Naive thymus-derived CD4-positive, alpha-beta T cell (primary cell): ENCODE data around the gene CLSTN2. TPM values are rescaled to one million over a fixed set of nuclear protein-coding genes. Genes with fewer than 3 reads are reported as not detected.

ENCODE experiments used
- ATAC-seq: fragments of 150-1000 bp; cut with Tn5 transposase; 2 replicates; pipeline ENCODE4 v1.10.0; 2021; ENCODE audit warnings: mild to moderate bottlenecking, moderate library complexity
- CTCF ChIA-PET: fragments of 350-600 bp; sonication (Branson Sonifier 250); formaldehyde crosslinking; loops from one replicate; lab custom pipeline; 2021; ENCODE audit warnings: antibody characterized with exemption; lab: Charles Lee
- POLR2A ChIA-PET: fragments of 350-600 bp; sonication (Branson Sonifier 250); formaldehyde crosslinking; loops from one replicate; lab custom pipeline; 2021; ENCODE audit warnings: antibody characterized with exemption, inconsistent platforms; lab: Charles Lee
- DNase-seq, 9 donors: peaks; one replicate each; pipeline versions ENCODE4 v3.0.0 to v3.0.0-alpha.2; 2020 to 2022; ENCODE audit warnings: mixed read lengths in 1 of 9
- H3K27ac ChIP-seq: one replicate; pipeline ENCODE4 v1.7.0; 2013; ENCODE audit warnings: mild to moderate bottlenecking, low read depth, low read length, moderate library complexity
- H3K27me3 ChIP-seq, 2 donors: one replicate each; pipeline ENCODE4 v1.7.0; 2013; ENCODE audit warnings: low read length in 2 of 2, mild to moderate bottlenecking in 2 of 2, moderate library complexity in 2 of 2; ENCODE audit not compliant: control insufficient read depth in 2 of 2, insufficient read depth in 2 of 2
- H3K36me3 ChIP-seq, 3 experiments: 1 replicate in 2 of 3; 2 replicates in 1 of 3; pipeline ENCODE4 v1.7.0; 2013; ENCODE audit warnings: low read length in 3 of 3, mild to moderate bottlenecking in 3 of 3, moderate library complexity in 1 of 3; ENCODE audit not compliant: insufficient read depth in 3 of 3, control insufficient read depth in 2 of 3
- H3K4me1 ChIP-seq, 2 donors: one replicate each; pipeline ENCODE4 v1.7.0; 2013; ENCODE audit warnings: low read length in 2 of 2, mild to moderate bottlenecking in 2 of 2, moderate library complexity in 1 of 2; ENCODE audit not compliant: control insufficient read depth in 2 of 2, insufficient read depth in 2 of 2
- H3K4me3 ChIP-seq: 2 replicates; pipeline ENCODE4 v1.7.0; 2013; ENCODE audit warnings: mild to moderate bottlenecking, low read length
- H3K9me3 ChIP-seq, 3 experiments: 1 replicate in 2 of 3; 2 replicates in 1 of 3; pipeline ENCODE4 v1.7.0; 2013; ENCODE audit warnings: low read length in 3 of 3; ENCODE audit not compliant: control insufficient read depth in 2 of 3
- H3K27ac Mint-ChIP-seq, 9 donors: one replicate each; pipeline ENCODE4 v1.8.0; 2020 to 2022; ENCODE audit warnings: mixed read lengths in 9 of 9, mild to moderate bottlenecking in 8 of 9, moderate library complexity in 5 of 9, inconsistent platforms in 2 of 9
- H3K27me3 Mint-ChIP-seq, 5 donors: one replicate each; pipeline ENCODE4 v1.8.0; 2021 to 2022; ENCODE audit warnings: mixed read lengths in 5 of 5, mild to moderate bottlenecking in 1 of 5
- H3K36me3 Mint-ChIP-seq, 5 donors: one replicate each; pipeline ENCODE4 v1.8.0; 2020 to 2022; ENCODE audit warnings: mixed read lengths in 5 of 5, mild to moderate bottlenecking in 3 of 5, inconsistent platforms in 1 of 5
- H3K4me1 Mint-ChIP-seq, 7 donors: one replicate each; pipeline ENCODE4 v1.8.0; 2020 to 2022; ENCODE audit warnings: mixed read lengths in 7 of 7, mild to moderate bottlenecking in 3 of 7, inconsistent platforms in 1 of 7
- H3K4me3 Mint-ChIP-seq, 10 donors: one replicate each; pipeline ENCODE4 v1.8.0; 2020 to 2022; ENCODE audit warnings: mild to moderate bottlenecking in 10 of 10, mixed read lengths in 10 of 10, moderate library complexity in 6 of 10, inconsistent platforms in 2 of 10
- H3K9me3 Mint-ChIP-seq, 11 donors: one replicate each; pipeline ENCODE4 v1.8.0; 2020 to 2022; ENCODE audit warnings: mixed read lengths in 11 of 11, mild to moderate bottlenecking in 4 of 11, inconsistent platforms in 1 of 11, moderate library complexity in 1 of 11
- intact Hi-C, 2 donors: fragments of 100-400 bp; cut with micrococcal nuclease; formaldehyde crosslinking; loops; one replicate each; pipeline ENCODE4 v1.15.1; 2023
- polyA plus RNA-seq, 2 donors: library from polyadenylated mRNA; unstranded; fragments of 300-500 nt; fragmentation: Illumina TruSeq; gene quantifications; one replicate each; pipeline ENCODE4 v1.2.3, GENCODE V29; 2021
- total RNA-seq, 6 experiments: library from RNA in 5 of 6; stranded (reverse) in 5 of 6; gene quantifications; 1 replicate in 5 of 6; 2 replicates in 1 of 6; pipeline ENCODE4 v1.2.3 and lab custom pipeline; 2021 to 2026

CLSTN2 gene
- total and polyA plus RNA-seq, 7 experiments from 2014 or later = 0.02 TPM; not detected in 6

- no peak overlapping the region for H3K4me3 Mint-ChIP-seq
- CTCF ChIA-PET = no interaction called here
Measured at GRCh38 chr3:140428380-140428779, 493.4 kb downstream of the CLSTN2 start.

GRCh38 chr3:140429791-140430190 lies 494.8 kb downstream of the CLSTN2 start:
- no peaks in the 10 kb centered on the region for H3K4me1 ChIP-seq
- H3K27ac Mint-ChIP-seq = no peak overlapping the region
- no peak overlapping the region for H3K4me3 Mint-ChIP-seq
- peaks cover 0 to 20% (median 9%) of the 10 kb centered on the region in 5 donors for H3K27me3 Mint-ChIP-seq
- no peaks in the 10 kb centered on the region for H3K9me3 ChIP-seq
- POLR2A ChIA-PET = no interaction called here
- intact Hi-C loops = no loop called here
- no peak overlapping the region for H3K27ac ChIP-seq
- no peaks in the 10 kb centered on the region for H3K36me3 ChIP-seq
- no peak for DNase-seq
- no peaks in the 10 kb centered on the region for H3K36me3 Mint-ChIP-seq
- H3K27me3 ChIP-seq = no peaks in the 10 kb centered on the region
- no peaks in the 10 kb centered on the region for H3K4me1 Mint-ChIP-seq
- peaks cover 0 to 3% (median 0%) of the 10 kb centered on the region in 11 donors for H3K9me3 Mint-ChIP-seq
- no peak for ATAC-seq
- CTCF ChIA-PET = no interaction called here
- H3K4me3 ChIP-seq = no peak overlapping the region

More at GRCh38 chr3:140428380-140428779, 493.4 kb downstream of the CLSTN2 start:
- no peak overlapping the region for H3K4me3 ChIP-seq
- intact Hi-C loops = no loop called here
- no peaks in the 10 kb centered on the region for H3K27me3 ChIP-seq
- no peak for DNase-seq
- no peaks in the 10 kb centered on the region for H3K36me3 ChIP-seq
- ATAC-seq = no peak
- no peak overlapping the region for H3K27ac ChIP-seq
- Mint-ChIP-seq H3K9me3 (peaks cover 0 to 3% (median 0%) of the 10 kb centered on the region in 11 donors), H3K27me3 (peaks cover 5 to 20% (median 9%) of the 10 kb centered on the region in 5 donors), H3K36me3 (no peaks in the 10 kb centered on the region), H3K27ac (no peak overlapping the region), H3K4me1 (no peaks in the 10 kb centered on the region)
- no peaks in the 10 kb centered on the region for H3K4me1 ChIP-seq
- no peaks in the 10 kb centered on the region for H3K9me3 ChIP-seq
- POLR2A ChIA-PET = no interaction called here

GRCh38 chr3:140430494-140430893 lies 495.5 kb downstream of the CLSTN2 start:
- ChIA-PET POLR2A (no interaction called here), CTCF (no interaction called here)
- Histone ChIP-seq H3K4me3 (no peak overlapping the region), H3K27me3 (no peaks in the 10 kb centered on the region), H3K9me3 (no peaks in the 10 kb centered on the region), H3K36me3 (no peaks in the 10 kb centered on the region), H3K27ac (no peak overlapping the region), H3K4me1 (no peaks in the 10 kb centered on the region)
- DNase-seq = no peak
- H3K36me3 Mint-ChIP-seq = no peaks in the 10 kb centered on the region
- peaks cover 0 to 3% (median 0%) of the 10 kb centered on the region in 11 donors for H3K9me3 Mint-ChIP-seq
- intact Hi-C loops = no loop called here
- ATAC-seq = no peak
- peaks cover 0 to 20% (median 9%) of the 10 kb centered on the region in 5 donors for H3K27me3 Mint-ChIP-seq
- H3K27ac Mint-ChIP-seq = no peak overlapping the region
- H3K4me3 Mint-ChIP-seq = no peak overlapping the region
- no peaks in the 10 kb centered on the region for H3K4me1 Mint-ChIP-seq

GRCh38 chr3:140432229-140432669 lies 497.3 kb downstream of the CLSTN2 start:
- Histone ChIP-seq H3K27ac (no peak overlapping the region), H3K4me1 (no peaks in the 10 kb centered on the region), H3K9me3 (no peaks in the 10 kb centered on the region), H3K36me3 (no peaks in the 10 kb centered on the region), H3K4me3 (no peak overlapping the region), H3K27me3 (no peaks in the 10 kb centered on the region)
- ChIA-PET CTCF (interaction anchor here (0.6 kb wide), 1 partner anchor 35 kb away, joined by 3 read pairs; no protein-coding TSS in a partner anchor), POLR2A (no interaction called here)
- Mint-ChIP-seq H3K4me1 (no peaks in the 10 kb centered on the region), H3K4me3 (no peak overlapping the region), H3K9me3 (peaks cover 0 to 3% (median 0%) of the 10 kb centered on the region in 11 donors), H3K27me3 (peaks cover 5 to 24% (median 9%) of the 10 kb centered on the region in 5 donors), H3K27ac (no peak overlapping the region), H3K36me3 (no peaks in the 10 kb centered on the region)
- DNase-seq (no peak), ATAC-seq (no peak)
- intact Hi-C loops = no loop called here

GRCh38 chr3:140433431-140433830 lies 498.4 kb downstream of the CLSTN2 start:
- Mint-ChIP-seq H3K9me3 (peaks cover 0 to 3% (median 0%) of the 10 kb centered on the region in 11 donors), H3K27ac (no peak overlapping the region), H3K4me1 (no peaks in the 10 kb centered on the region), H3K36me3 (no peaks in the 10 kb centered on the region), H3K4me3 (no peak overlapping the region), H3K27me3 (peaks cover 3 to 24% (median 9%) of the 10 kb centered on the region in 5 donors)
- Histone ChIP-seq H3K4me3 (no peak overlapping the region), H3K4me1 (no peaks in the 10 kb centered on the region), H3K27me3 (no peaks in the 10 kb centered on the region), H3K27ac (no peak overlapping the region), H3K9me3 (no peaks in the 10 kb centered on the region), H3K36me3 (no peaks in the 10 kb centered on the region)
- intact Hi-C loops = no loop called here
- no peak for ATAC-seq
- POLR2A ChIA-PET = no interaction called here
- no peak for DNase-seq
- CTCF ChIA-PET = no interaction called here

GRCh38 chr3:140434261-140434905 lies 499.4 kb downstream of the CLSTN2 start:
- CTCF ChIA-PET = no interaction called here
- Histone ChIP-seq H3K36me3 (no peaks in the 10 kb centered on the region), H3K4me3 (no peak overlapping the region), H3K9me3 (no peaks in the 10 kb centered on the region), H3K27ac (no peak overlapping the region), H3K4me1 (no peaks in the 10 kb centered on the region), H3K27me3 (no peaks in the 10 kb centered on the region)
- intact Hi-C loops = no loop called here
- POLR2A ChIA-PET = no interaction called here
- Mint-ChIP-seq H3K36me3 (no peaks in the 10 kb centered on the region), H3K4me1 (no peaks in the 10 kb centered on the region), H3K9me3 (peaks cover 0 to 3% (median 0%) of the 10 kb centered on the region in 11 donors), H3K27ac (no peak overlapping the region), H3K27me3 (peaks cover 0 to 18% (median 5%) of the 10 kb centered on the region in 5 donors), H3K4me3 (no peak overlapping the region)
- DNase-seq (no peak), ATAC-seq (no peak)

GRCh38 chr3:140436421-140436820 lies 501.4 kb downstream of the CLSTN2 start:
- H3K27me3 ChIP-seq = no peaks in the 10 kb centered on the region
- no peak overlapping the region for H3K27ac Mint-ChIP-seq
- peaks cover 0 to 12% (median 4%) of the 10 kb centered on the region in 5 donors for H3K27me3 Mint-ChIP-seq
- intact Hi-C loops = no loop called here
- H3K27ac ChIP-seq = no peak overlapping the region
- H3K4me1 ChIP-seq = no peaks in the 10 kb centered on the region
- no peaks in the 10 kb centered on the region for H3K36me3 Mint-ChIP-seq
- CTCF ChIA-PET = no interaction called here
- DNase-seq (no peak), ATAC-seq (no peak)
- H3K4me3 Mint-ChIP-seq = no peak overlapping the region
- no peaks in the 10 kb centered on the region for H3K9me3 ChIP-seq
- H3K4me3 ChIP-seq = no peak overlapping the region
- H3K36me3 ChIP-seq = no peaks in the 10 kb centered on the region
- H3K9me3 Mint-ChIP-seq = peaks cover 0 to under 1% (median 0%) of the 10 kb centered on the region in 11 donors
- POLR2A ChIA-PET = no interaction called here
- no peaks in the 10 kb centered on the region for H3K4me1 Mint-ChIP-seq
